ENCODE data around the gene ZIM2. TPM values are rescaled to one million over a fixed set of nuclear protein-coding genes. Genes with fewer than 3 reads are reported as not detected.

The ZIM2 gene
- total RNA-seq (2011; cell fraction: chromatin; rRNA removed; ENCODE audit: low replicate concordance): not detected in 2 replicates
- not detected in 2 replicates for total RNA-seq (2011; cell fraction: nucleolus; rRNA removed)
- total RNA-seq (2011; cell fraction: nucleoplasm; rRNA removed): not detected in 2 replicates
- not detected in 2 replicates for total RNA-seq (2014; rRNA removed)
- total RNA-seq (2014; rRNA removed; fragmentation: Illumina TruSeq; extraction: Trizol): not detected in 2 replicates
- total RNA-seq (2015; rRNA removed; fragmentation: Illumina TruSeq; extraction: Trizol): not detected in 2 replicates
- total RNA-seq (2021): not detected in 2 replicates
- polyA plus RNA-seq (2011; rRNA removed): not detected in 2 replicates
- polyA plus RNA-seq (2011; cell fraction: cytosol; rRNA removed): not detected in 2 replicates
- polyA plus RNA-seq (2011; cell fraction: nucleus; rRNA removed): not detected in 2 replicates
- polyA plus RNA-seq (2012): not detected in 2 replicates
- polyA plus RNA-seq (2014; fragmentation: Illumina TruSeq; extraction: Trizol): not detected in 2 replicates
- not detected for polyA plus RNA-seq (2014; fragmentation: Nextera tagmentation; extraction: Ambion mirVana)
- polyA plus RNA-seq (2014; rRNA removed): not detected in 2 replicates
- not detected in 2 replicates for polyA minus RNA-seq (2011; rRNA and poly(A)+ RNA removed)
- not detected in 2 replicates for polyA minus RNA-seq (2011; cell fraction: cytosol; rRNA and poly(A)+ RNA removed)
- polyA minus RNA-seq (2011; cell fraction: nucleus; rRNA and poly(A)+ RNA removed): not detected in 2 replicates
- Bru-seq, nascent RNA: percentile 3 among the genes with signal in this experiment
- percentile 3 among the genes with signal in this experiment for BruChase-seq, experiment 1, labeled RNA remaining after a 2-hour chase
- BruChase-seq, experiment 2, labeled RNA remaining after a 6-hour chase: percentile 6 among the genes with signal in this experiment
- long read RNA-seq, experiment 1: 0 reads
- long read RNA-seq, experiment 2: 0 reads
- long read RNA-seq, experiment 3: 0 reads

- no peak for FAIRE-seq
- intact Hi-C loops (cut with micrococcal nuclease) (no loop called here), in situ Hi-C loops (cut with MboI) (no loop called here)
- DNase-seq (ENCODE audit: extremely low read depth in 1 of 4, low spot score in 3 of 4): no peak
- no peak within 1 kb of the TSS for H3K4me2 ChIP-seq (ENCODE audit: insufficient read depth, low read length)
- WGBS (ENCODE audit: insufficient coverage, low coverage, missing lambda C conversion rate): 54% methylated on average over 31 of the region's 49 CpGs
- H3K36me3 ChIP-seq (ENCODE audit: control insufficient read depth, insufficient read depth, low read length): no peaks in the 10 kb centered on the region
- H3K9ac ChIP-seq (ENCODE audit: insufficient read depth in 1 of 2, low read depth in 2 of 2, low read length in 2 of 2): no peak within 1 kb of the TSS
- no peak within 1 kb of the TSS for H2AFZ ChIP-seq (ENCODE audit: low read depth, low read length)
- no TSS peak for BruUV-seq (replicated peaks)
- no peaks in the 10 kb centered on the region for H3K4me1 ChIP-seq (replicated peaks in 1 of 2; ENCODE audit: control insufficient read depth in 2 of 2, insufficient read depth in 2 of 2, low read length in 2 of 2)
- POLR2A ChIA-PET: no interaction called here
- H3K9me3 ChIP-seq (replicated peaks; ENCODE audit: control insufficient read depth, insufficient read depth, low read depth, low read length): peaks cover 2% of the 10 kb centered on the region; the same call in 1 of the 2 replicates
- H3K27me3 ChIP-seq (ENCODE audit: control insufficient read depth in 2 of 2, insufficient read depth in 2 of 2, low read length in 2 of 2): no peaks in the 10 kb centered on the region
- CTCF ChIA-PET (ENCODE audit: low intra/inter-chr PET ratio): no interaction called here
- no peaks in the 10 kb centered on the region for H3K9me1 ChIP-seq (ENCODE audit: control insufficient read depth, insufficient read depth, low read length)
- H3K4me3 ChIP-seq: no peak within 1 kb of the TSS
- no peak for ATAC-seq
- no peak for TF ChIP-seq PYGO2 (tag; IDR thresholded peaks at IDR 0.05)
- TF ChIP-seq CXXC5 (CRISPR knock-in tag; IDR thresholded peaks at IDR 0.05): no peak
- no peak for TF ChIP-seq CBX5 (IDR thresholded peaks at IDR 0.05; ENCODE audit: borderline replicate concordance, low read depth)
- no peak for TF ChIP-seq UBTF (IDR thresholded peaks at IDR 0.05; ENCODE audit: borderline replicate concordance in 1 of 2, low read depth in 2 of 2, low read length in 2 of 2)
- no peak for TF ChIP-seq DACH1 (IDR thresholded peaks at IDR 0.05; ENCODE audit: partially characterized antibody)
- H3K27ac ChIP-seq (ENCODE audit: extremely low read depth, low read depth, low read length): no peak within 1 kb of the TSS
- H4K20me1 ChIP-seq (replicated peaks; ENCODE audit: control insufficient read depth, insufficient read depth, low read length): no peaks in the 10 kb centered on the region
- H3K79me2 ChIP-seq (ENCODE audit: control insufficient read depth, insufficient read depth, low read length): no peaks in the 10 kb centered on the region
These were observed at the start of gene ZIM2, which contains the start of gene PEG3 for GRCh38 chr19:56840451-56841192. Gene ZIM2 (minus strand): TSS chr19:56840726. CDS start chr19:56824277, 16,449 bp downstream. Gene PEG3 (minus strand): TSS chr19:56840726. CDS start chr19:56824655, 16,071 bp downstream.
